GM19455 (cell line): ENCODE results near the gene ZRANB1.
A peak's percentile ranks its signal among the peaks of the same experiment; 100 is the strongest.
"Not testable (repeated sequence)": the region's sequence is repeated elsewhere in the genome, so short reads cannot be mapped to it uniquely, and the experiment has no call there.

Experiments used
- ATAC-seq: cut with Tn5 transposase; IDR thresholded peaks from one replicate; pipeline ENCODE4 v1.9.1; 2021; ENCODE audit not compliant: unreplicated experiment

Gene ZRANB1

GRCh38 chr10:124941823-124942222 lies at the start of gene ZRANB1:
Gene ZRANB1 (plus strand): TSS chr10:124942123. CDS start chr10:124942494, 371 bp downstream.
- ATAC-seq, result no peak

GRCh38 chr10:124892905-124893304 lies 49.0 kb upstream of the ZRANB1 start:
- ATAC-seq, result no peak

- ATAC-seq, result no peak
Observed at GRCh38 chr10:124894569-124895215, 47.2 kb upstream of the ZRANB1 start.

- no peak for ATAC-seq
Observed at GRCh38 chr10:124896751-124897150, 45.2 kb upstream of the ZRANB1 start.

- no peak for ATAC-seq
Observed at GRCh38 chr10:124898471-124898870, 43.5 kb upstream of the ZRANB1 start.

- no peak for ATAC-seq
Observed at GRCh38 chr10:124899151-124899550, 42.8 kb upstream of the ZRANB1 start.

GRCh38 chr10:124902462-124902861 lies 39.5 kb upstream of the ZRANB1 start:
- no peak for ATAC-seq

- no peak for ATAC-seq
Observed at GRCh38 chr10:124903111-124903510, 38.8 kb upstream of the ZRANB1 start.

GRCh38 chr10:124904796-124905195 lies 37.1 kb upstream of the ZRANB1 start:
- no peak for ATAC-seq

- no peak for ATAC-seq
Observed at GRCh38 chr10:124906551-124907001, 35.3 kb upstream of the ZRANB1 start.

- ATAC-seq, result no peak
Observed at GRCh38 chr10:124909563-124909962, 32.4 kb upstream of the ZRANB1 start.

GRCh38 chr10:124911124-124912067 lies 30.5 kb upstream of the ZRANB1 start:
- no peak for ATAC-seq

GRCh38 chr10:124912101-124912886 lies 29.6 kb upstream of the ZRANB1 start:
- no peak for ATAC-seq

- no peak for ATAC-seq
Observed at GRCh38 chr10:124913167-124913566, 28.8 kb upstream of the ZRANB1 start.

GRCh38 chr10:124914398-124914797 lies 27.5 kb upstream of the ZRANB1 start:
- ATAC-seq, result not testable (repeated sequence)

GRCh38 chr10:124916098-124916584 lies 25.8 kb upstream of the ZRANB1 start:
- ATAC-seq, result peak; percentile 6

GRCh38 chr10:124916585-124917427 lies 25.1 kb upstream of the ZRANB1 start:
- ATAC-seq, result peak; percentile 93

- peak; percentile 8 for ATAC-seq
Observed at GRCh38 chr10:124917428-124918190, 24.3 kb upstream of the ZRANB1 start.

GRCh38 chr10:124918191-124918830 lies 23.6 kb upstream of the ZRANB1 start:
- ATAC-seq, result no peak
